ENCODE measurements around the gene CALD1.

CALD1 gene

GRCh38 chr7:134941185-134941900 lies 161.9 kb downstream of the CALD1 start:
- TF ChIP-seq CTCF (IDR thresholded peaks at IDR 0.05; ENCODE audit: control insufficient read depth, insufficient read depth, low read depth, low read length, missing control alignments) = no peak
- peak; percentile 80 for DNase-seq (ENCODE audit: low read depth)
- H3K4me3 ChIP-seq (ENCODE audit: control insufficient read depth, low read depth, low read length) = no peak overlapping the region

GRCh38 chr7:134941952-134942351 lies 162.5 kb downstream of the CALD1 start:
- no peak overlapping the region for H3K4me3 ChIP-seq (ENCODE audit: control insufficient read depth, low read depth, low read length)
- TF ChIP-seq CTCF (IDR thresholded peaks at IDR 0.05; ENCODE audit: control insufficient read depth, insufficient read depth, low read depth, low read length, missing control alignments) = no peak
- DNase-seq (ENCODE audit: low read depth) = no peak

- DNase-seq (ENCODE audit: low read depth) = no peak
- TF ChIP-seq CTCF (IDR thresholded peaks at IDR 0.05; ENCODE audit: control insufficient read depth, insufficient read depth, low read depth, low read length, missing control alignments) = no peak
- no peak overlapping the region for H3K4me3 ChIP-seq (ENCODE audit: control insufficient read depth, low read depth, low read length)
Observed at GRCh38 chr7:134942690-134943466, 163.4 kb downstream of the CALD1 start.

- no peak overlapping the region for H3K4me3 ChIP-seq (ENCODE audit: control insufficient read depth, low read depth, low read length)
- no peak for DNase-seq (ENCODE audit: low read depth)
- no peak for TF ChIP-seq CTCF (IDR thresholded peaks at IDR 0.05; ENCODE audit: control insufficient read depth, insufficient read depth, low read depth, low read length, missing control alignments)
Observed at GRCh38 chr7:134943785-134944400, 164.5 kb downstream of the CALD1 start.

GRCh38 chr7:134945691-134946090 lies 166.3 kb downstream of the CALD1 start:
- no peak for DNase-seq (ENCODE audit: low read depth)
- no peak overlapping the region for H3K4me3 ChIP-seq (ENCODE audit: control insufficient read depth, low read depth, low read length)
- TF ChIP-seq CTCF (IDR thresholded peaks at IDR 0.05; ENCODE audit: control insufficient read depth, insufficient read depth, low read depth, low read length, missing control alignments) = no peak

GRCh38 chr7:134946260-134946659 lies 166.8 kb downstream of the CALD1 start:
- H3K4me3 ChIP-seq (ENCODE audit: control insufficient read depth, low read depth, low read length) = no peak overlapping the region
- peak; percentile 25 for DNase-seq (ENCODE audit: low read depth)
- TF ChIP-seq CTCF (IDR thresholded peaks at IDR 0.05; ENCODE audit: control insufficient read depth, insufficient read depth, low read depth, low read length, missing control alignments) = no peak
